Measurements from ENCODE around the gene CEACAM18. TPM values are rescaled to one million over a fixed set of nuclear protein-coding genes. Genes with fewer than 3 reads are reported as not detected.

The CEACAM18 gene
- total and polyA plus RNA-seq, 2 of the 8 experiments (the other 6 are each of a cell fraction or from before 2014, with no cell fraction given): not detected

DNA sequence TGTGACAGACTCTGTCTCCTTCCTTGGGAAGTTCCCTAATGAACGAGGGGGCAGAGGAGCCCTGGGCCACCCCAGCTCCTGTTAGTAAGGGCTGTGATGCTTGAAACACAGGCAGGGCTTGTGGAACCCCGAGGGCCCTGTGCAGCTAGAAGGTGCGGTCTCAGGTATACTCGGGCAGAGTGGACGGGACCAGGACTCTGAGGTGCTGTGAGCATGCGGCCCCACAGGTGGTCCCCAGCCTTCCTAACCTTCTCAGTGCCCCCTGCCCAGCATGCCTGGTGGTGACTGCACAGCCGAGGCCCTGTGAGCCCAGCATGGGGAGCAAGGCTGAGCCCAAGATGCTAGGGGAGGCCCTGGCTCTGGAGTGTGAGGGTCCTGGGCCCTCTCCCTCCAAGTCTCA is 16.1 kb upstream of the CEACAM18 start:
- no peak overlapping the region for H2BK5ac ChIP-seq (ENCODE audit: low read depth, low read length)
- no peak for DNase-seq (ENCODE audit: low read depth in 1 of 2, low spot score in 2 of 2)
- ChIA-PET CTCF (ENCODE audit: partially characterized antibody) (interaction anchor here (1.1 to 3.7 kb wide), 2 partner anchors 11 to 40 kb away, joined by 3 to 22 read pairs; no protein-coding TSS in a partner anchor), POLR2A (ENCODE audit: partially characterized antibody) (no interaction called here)
- H2BK20ac ChIP-seq (ENCODE audit: low read length): no peak overlapping the region
- no peak for FAIRE-seq
- no peaks in the 10 kb centered on the region for H3K79me1 ChIP-seq (ENCODE audit: low read depth, low read length)
- H3K36me3 ChIP-seq (ENCODE audit: control insufficient read depth in 2 of 4, insufficient read depth in 4 of 4, low read length in 3 of 4): no peaks in the 10 kb centered on the region
- no peak overlapping the region for H3K4me2 ChIP-seq (ENCODE audit: insufficient read depth in 1 of 2, low read depth in 2 of 2, low read length in 2 of 2)
- H3K18ac ChIP-seq (ENCODE audit: extremely low read depth, low read length): no peak overlapping the region
- peaks cover 5% of the 10 kb centered on the region; the same call in 1 of the 2 replicates for H3K23me2 ChIP-seq (ENCODE audit: low read depth, low read length)
- no peak overlapping the region; the same call in 1 of the 2 replicates for H4K8ac ChIP-seq (ENCODE audit: extremely low read depth, insufficient read depth, low read length)
- no peak overlapping the region for H3K23ac ChIP-seq (ENCODE audit: insufficient read length)
- H4K5ac ChIP-seq (ENCODE audit: insufficient read length, low read depth, low read length): no peak overlapping the region
- WGBS, 2 experiments (ENCODE audit: extremely low coverage in 1 of 2, insufficient coverage in 1 of 2, insufficient read length in 1 of 2, insufficient replicate concordance in 2 of 2, low coverage in 1 of 2, low lambda C conversion rate in 2 of 2, missing lambda C conversion rate in 1 of 2): 87% methylated on average over 7 of the region's 7 CpGs; no CpG with 5 or more reads in 1 of the 2 experiments
- no peak overlapping the region for H3K4ac ChIP-seq (replicated peaks; ENCODE audit: insufficient read length, low read depth, low read length)
- no peak overlapping the region for H2BK120ac ChIP-seq (replicated peaks; ENCODE audit: low read depth, low read length)
- no peak overlapping the region for H2AFZ ChIP-seq (ENCODE audit: low read length)
- no peak overlapping the region for H3K4me3 ChIP-seq (ENCODE audit: extremely low read depth in 1 of 4, insufficient read depth in 2 of 4, low read depth in 3 of 4, low read length in 4 of 4)
- H2BK15ac ChIP-seq (ENCODE audit: low read length): no peak overlapping the region
- H4K20me1 ChIP-seq (replicated peaks in 1 of 2; ENCODE audit: control insufficient read depth in 1 of 2, insufficient read depth in 2 of 2, low read length in 2 of 2): no peaks in the 10 kb centered on the region
- H3K79me2 ChIP-seq (ENCODE audit: control insufficient read depth in 1 of 2, insufficient read depth in 2 of 2, low read length in 2 of 2): no peaks in the 10 kb centered on the region
- peaks cover 30 to 35% of the 10 kb centered on the region in 2 experiments; a peak in 3 of 4 replicates for H3K9me3 ChIP-seq (ENCODE audit: insufficient read depth in 2 of 2, low read depth in 1 of 2, low read length in 1 of 2)
- no peak overlapping the region for H2AK5ac ChIP-seq (ENCODE audit: low read depth, low read length)
- no peak overlapping the region for H2BK12ac ChIP-seq (ENCODE audit: low read depth, low read length)
- H3K4me1 ChIP-seq (replicated peaks in 1 of 4; ENCODE audit: control insufficient read depth in 3 of 4, insufficient read depth in 4 of 4, low read length in 3 of 4): peaks cover 0 to 3% (median 0%) of the 10 kb centered on the region in 4 experiments; a peak in 1 of 7 replicates
- H3K9ac ChIP-seq (replicated peaks in 1 of 4; ENCODE audit: extremely low read depth in 1 of 4, low read depth in 3 of 4, low read length in 3 of 4): no peak overlapping the region
- no peak overlapping the region for H3K56ac ChIP-seq (replicated peaks; ENCODE audit: insufficient read length, low read depth, low read length)
- no peak overlapping the region for H3K14ac ChIP-seq (ENCODE audit: insufficient read length)
- H3K27ac ChIP-seq (ENCODE audit: low read depth, low read length): no peak overlapping the region
- H3K27me3 ChIP-seq (replicated peaks in 1 of 4; ENCODE audit: control insufficient read depth in 3 of 4, extremely low read depth in 1 of 4, insufficient read depth in 3 of 4, low read length in 3 of 4): no peaks in the 10 kb centered on the region
- no peak overlapping the region for H4K91ac ChIP-seq (replicated peaks; ENCODE audit: insufficient read length, low read length)
- TF ChIP-seq EZH2 (IDR thresholded peaks at IDR 0.05; ENCODE audit: low read depth, low read length, severe bottlenecking) (no peak), TEAD4 (IDR thresholded peaks at IDR 0.05; ENCODE audit: low read depth, low read length) (no peak), NRF1 (IDR thresholded peaks at IDR 0.05; ENCODE audit: low read depth, low read length) (no peak), RNF2 (IDR thresholded peaks at IDR 0.05; ENCODE audit: borderline replicate concordance, low read depth, low read length, missing control alignments, poor library complexity, severe bottlenecking) (no peak), ATF3 (IDR thresholded peaks at IDR 0.05; ENCODE audit: insufficient read depth, low read depth, low read length) (no peak), TCF12 (IDR thresholded peaks at IDR 0.05; ENCODE audit: low read depth, low read length) (no peak), SUZ12 (IDR thresholded peaks at IDR 0.05; ENCODE audit: low read length) (no peak), MAFK (IDR thresholded peaks at IDR 0.05; ENCODE audit: low read depth, low read length) (no peak), BACH1 (IDR thresholded peaks at IDR 0.05; ENCODE audit: low read length) (no peak), ZNF274 (IDR thresholded peaks at IDR 0.05; ENCODE audit: borderline replicate concordance, extremely low read depth, low read length) (no peak), MAX (IDR thresholded peaks at IDR 0.05) (no peak)
- TF ChIP-seq, protein P1, sequence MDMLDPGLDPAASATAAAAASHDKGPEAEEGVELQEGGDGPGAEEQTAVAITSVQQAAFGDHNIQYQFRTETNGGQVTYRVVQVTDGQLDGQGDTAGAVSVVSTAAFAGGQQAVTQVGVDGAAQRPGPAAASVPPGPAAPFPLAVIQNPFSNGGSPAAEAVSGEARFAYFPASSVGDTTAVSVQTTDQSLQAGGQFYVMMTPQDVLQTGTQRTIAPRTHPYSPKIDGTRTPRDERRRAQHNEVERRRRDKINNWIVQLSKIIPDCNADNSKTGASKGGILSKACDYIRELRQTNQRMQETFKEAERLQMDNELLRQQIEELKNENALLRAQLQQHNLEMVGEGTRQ (IDR thresholded peaks at IDR 0.05; ENCODE audit: low read length): no peak

Measured in H1 (cell line).